ENCODE results near the gene FUCA1. TPM values are rescaled to one million over a fixed set of nuclear protein-coding genes. Genes with fewer than 3 reads are reported as not detected.

Gene FUCA1
- total and polyA plus RNA-seq, 10 of the 15 experiments (the other 5 are each of a cell fraction or from before 2014, with no cell fraction given): 33.3 to 117 (median 52.6) TPM

DNA sequence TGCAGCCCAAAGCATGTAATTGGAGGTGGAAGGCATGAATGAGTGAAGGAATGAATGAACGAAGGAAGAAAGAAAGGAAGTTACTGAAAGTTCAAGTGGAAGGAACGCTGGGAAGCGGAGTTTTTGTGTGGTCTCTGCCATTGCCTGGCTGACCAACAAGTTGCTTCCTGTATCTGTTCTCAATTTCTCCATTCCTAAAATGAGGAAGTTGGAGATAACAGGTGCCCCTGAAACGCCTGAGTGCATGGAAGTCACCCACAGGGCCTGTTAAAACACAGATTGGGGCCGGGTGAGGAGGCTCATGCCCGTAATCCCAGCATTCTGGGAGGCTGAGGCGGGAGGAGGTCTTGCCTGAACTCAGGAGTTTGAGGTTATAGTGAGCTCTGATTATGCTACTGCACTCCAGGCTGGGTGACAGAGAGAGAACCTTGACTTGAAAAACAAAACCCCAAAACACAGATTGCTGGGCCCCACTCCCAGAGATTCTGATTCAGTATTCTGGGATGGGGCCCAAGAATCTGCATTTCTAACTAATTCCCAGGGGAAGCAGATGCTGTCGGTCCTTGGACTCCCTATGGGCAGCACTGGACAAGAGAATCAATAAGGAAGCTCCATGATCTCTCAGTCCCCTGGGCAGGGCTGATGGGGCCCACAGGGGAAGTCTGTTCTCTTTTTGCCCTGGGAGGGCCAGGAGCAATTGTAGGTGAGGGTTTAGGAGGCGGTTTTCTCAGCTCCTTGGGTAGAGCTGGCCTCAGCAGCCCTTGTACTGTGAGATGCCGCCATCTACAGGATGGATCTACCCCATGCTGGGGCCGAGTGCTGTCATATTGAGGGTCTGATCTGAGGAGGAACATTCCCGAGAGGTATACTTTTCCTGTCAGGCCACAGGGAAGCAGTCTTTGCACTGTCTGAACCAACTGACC lies 48.4 kb upstream of the FUCA1 start (continued):
- TF ChIP-seq, protein P1, sequence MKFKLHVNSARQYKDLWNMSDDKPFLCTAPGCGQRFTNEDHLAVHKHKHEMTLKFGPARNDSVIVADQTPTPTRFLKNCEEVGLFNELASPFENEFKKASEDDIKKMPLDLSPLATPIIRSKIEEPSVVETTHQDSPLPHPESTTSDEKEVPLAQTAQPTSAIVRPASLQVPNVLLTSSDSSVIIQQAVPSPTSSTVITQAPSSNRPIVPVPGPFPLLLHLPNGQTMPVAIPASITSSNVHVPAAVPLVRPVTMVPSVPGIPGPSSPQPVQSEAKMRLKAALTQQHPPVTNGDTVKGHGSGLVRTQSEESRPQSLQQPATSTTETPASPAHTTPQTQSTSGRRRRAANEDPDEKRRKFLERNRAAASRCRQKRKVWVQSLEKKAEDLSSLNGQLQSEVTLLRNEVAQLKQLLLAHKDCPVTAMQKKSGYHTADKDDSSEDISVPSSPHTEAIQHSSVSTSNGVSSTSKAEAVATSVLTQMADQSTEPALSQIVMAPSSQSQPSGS (IDR thresholded peaks at IDR 0.05; ENCODE audit: low read length): no peak
- TF ChIP-seq, protein P2, sequence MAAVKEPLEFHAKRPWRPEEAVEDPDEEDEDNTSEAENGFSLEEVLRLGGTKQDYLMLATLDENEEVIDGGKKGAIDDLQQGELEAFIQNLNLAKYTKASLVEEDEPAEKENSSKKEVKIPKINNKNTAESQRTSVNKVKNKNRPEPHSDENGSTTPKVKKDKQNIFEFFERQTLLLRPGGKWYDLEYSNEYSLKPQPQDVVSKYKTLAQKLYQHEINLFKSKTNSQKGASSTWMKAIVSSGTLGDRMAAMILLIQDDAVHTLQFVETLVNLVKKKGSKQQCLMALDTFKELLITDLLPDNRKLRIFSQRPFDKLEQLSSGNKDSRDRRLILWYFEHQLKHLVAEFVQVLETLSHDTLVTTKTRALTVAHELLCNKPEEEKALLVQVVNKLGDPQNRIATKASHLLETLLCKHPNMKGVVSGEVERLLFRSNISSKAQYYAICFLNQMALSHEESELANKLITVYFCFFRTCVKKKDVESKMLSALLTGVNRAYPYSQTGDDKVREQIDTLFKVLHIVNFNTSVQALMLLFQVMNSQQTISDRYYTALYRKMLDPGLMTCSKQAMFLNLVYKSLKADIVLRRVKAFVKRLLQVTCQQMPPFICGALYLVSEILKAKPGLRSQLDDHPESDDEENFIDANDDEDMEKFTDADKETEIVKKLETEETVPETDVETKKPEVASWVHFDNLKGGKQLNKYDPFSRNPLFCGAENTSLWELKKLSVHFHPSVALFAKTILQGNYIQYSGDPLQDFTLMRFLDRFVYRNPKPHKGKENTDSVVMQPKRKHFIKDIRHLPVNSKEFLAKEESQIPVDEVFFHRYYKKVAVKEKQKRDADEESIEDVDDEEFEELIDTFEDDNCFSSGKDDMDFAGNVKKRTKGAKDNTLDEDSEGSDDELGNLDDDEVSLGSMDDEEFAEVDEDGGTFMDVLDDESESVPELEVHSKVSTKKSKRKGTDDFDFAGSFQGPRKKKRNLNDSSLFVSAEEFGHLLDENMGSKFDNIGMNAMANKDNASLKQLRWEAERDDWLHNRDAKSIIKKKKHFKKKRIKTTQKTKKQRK (IDR thresholded peaks at IDR 0.05; ENCODE audit: low read depth, low read length): no peak
- TF ChIP-seq EGR1 (IDR thresholded peaks at IDR 0.05; ENCODE audit: borderline replicate concordance in 1 of 2, low read depth in 2 of 2, low read length in 2 of 2) (no peak), YY1 (IDR thresholded peaks at IDR 0.05; ENCODE audit: low read depth, low read length) (peak; percentile 57; the same call in 1 of the 2 replicates), IRF5 (IDR thresholded peaks at IDR 0.05; ENCODE audit: borderline replicate concordance) (no peak), DPF2 (IDR thresholded peaks at IDR 0.05) (no peak; the same call in 1 of the 2 replicates), MXI1 (IDR thresholded peaks at IDR 0.05; ENCODE audit: low read depth, low read length) (no peak), TCF12 (IDR thresholded peaks at IDR 0.05; ENCODE audit: low read depth, low read length) (no peak), ATF7 (IDR thresholded peaks at IDR 0.05; ENCODE audit: low read depth) (no peak), IKZF2 (IDR thresholded peaks at IDR 0.05) (peak; percentile 79 to 83; a peak in 3 of 4 replicates), SP1 (IDR thresholded peaks at IDR 0.05; ENCODE audit: low read depth, low read length) (no peak)
- TF ChIP-seq, protein P3, sequence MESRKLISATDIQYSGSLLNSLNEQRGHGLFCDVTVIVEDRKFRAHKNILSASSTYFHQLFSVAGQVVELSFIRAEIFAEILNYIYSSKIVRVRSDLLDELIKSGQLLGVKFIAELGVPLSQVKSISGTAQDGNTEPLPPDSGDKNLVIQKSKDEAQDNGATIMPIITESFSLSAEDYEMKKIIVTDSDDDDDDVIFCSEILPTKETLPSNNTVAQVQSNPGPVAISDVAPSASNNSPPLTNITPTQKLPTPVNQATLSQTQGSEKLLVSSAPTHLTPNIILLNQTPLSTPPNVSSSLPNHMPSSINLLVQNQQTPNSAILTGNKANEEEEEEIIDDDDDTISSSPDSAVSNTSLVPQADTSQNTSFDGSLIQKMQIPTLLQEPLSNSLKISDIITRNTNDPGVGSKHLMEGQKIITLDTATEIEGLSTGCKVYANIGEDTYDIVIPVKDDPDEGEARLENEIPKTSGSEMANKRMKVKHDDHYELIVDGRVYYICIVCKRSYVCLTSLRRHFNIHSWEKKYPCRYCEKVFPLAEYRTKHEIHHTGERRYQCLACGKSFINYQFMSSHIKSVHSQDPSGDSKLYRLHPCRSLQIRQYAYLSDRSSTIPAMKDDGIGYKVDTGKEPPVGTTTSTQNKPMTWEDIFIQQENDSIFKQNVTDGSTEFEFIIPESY (IDR thresholded peaks at IDR 0.05): no peak
- TF ChIP-seq, protein P4, sequence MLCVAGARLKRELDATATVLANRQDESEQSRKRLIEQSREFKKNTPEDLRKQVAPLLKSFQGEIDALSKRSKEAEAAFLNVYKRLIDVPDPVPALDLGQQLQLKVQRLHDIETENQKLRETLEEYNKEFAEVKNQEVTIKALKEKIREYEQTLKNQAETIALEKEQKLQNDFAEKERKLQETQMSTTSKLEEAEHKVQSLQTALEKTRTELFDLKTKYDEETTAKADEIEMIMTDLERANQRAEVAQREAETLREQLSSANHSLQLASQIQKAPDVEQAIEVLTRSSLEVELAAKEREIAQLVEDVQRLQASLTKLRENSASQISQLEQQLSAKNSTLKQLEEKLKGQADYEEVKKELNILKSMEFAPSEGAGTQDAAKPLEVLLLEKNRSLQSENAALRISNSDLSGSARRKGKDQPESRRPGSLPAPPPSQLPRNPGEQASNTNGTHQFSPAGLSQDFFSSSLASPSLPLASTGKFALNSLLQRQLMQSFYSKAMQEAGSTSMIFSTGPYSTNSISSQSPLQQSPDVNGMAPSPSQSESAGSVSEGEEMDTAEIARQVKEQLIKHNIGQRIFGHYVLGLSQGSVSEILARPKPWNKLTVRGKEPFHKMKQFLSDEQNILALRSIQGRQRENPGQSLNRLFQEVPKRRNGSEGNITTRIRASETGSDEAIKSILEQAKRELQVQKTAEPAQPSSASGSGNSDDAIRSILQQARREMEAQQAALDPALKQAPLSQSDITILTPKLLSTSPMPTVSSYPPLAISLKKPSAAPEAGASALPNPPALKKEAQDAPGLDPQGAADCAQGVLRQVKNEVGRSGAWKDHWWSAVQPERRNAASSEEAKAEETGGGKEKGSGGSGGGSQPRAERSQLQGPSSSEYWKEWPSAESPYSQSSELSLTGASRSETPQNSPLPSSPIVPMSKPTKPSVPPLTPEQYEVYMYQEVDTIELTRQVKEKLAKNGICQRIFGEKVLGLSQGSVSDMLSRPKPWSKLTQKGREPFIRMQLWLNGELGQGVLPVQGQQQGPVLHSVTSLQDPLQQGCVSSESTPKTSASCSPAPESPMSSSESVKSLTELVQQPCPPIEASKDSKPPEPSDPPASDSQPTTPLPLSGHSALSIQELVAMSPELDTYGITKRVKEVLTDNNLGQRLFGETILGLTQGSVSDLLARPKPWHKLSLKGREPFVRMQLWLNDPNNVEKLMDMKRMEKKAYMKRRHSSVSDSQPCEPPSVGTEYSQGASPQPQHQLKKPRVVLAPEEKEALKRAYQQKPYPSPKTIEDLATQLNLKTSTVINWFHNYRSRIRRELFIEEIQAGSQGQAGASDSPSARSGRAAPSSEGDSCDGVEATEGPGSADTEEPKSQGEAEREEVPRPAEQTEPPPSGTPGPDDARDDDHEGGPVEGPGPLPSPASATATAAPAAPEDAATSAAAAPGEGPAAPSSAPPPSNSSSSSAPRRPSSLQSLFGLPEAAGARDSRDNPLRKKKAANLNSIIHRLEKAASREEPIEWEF (IDR thresholded peaks at IDR 0.05; ENCODE audit: insufficient replicate concordance, low read depth, low read length): no peak
